ENCODE results near the gene EMC9. TPM values are rescaled to one million over a fixed set of nuclear protein-coding genes. Genes with fewer than 3 reads are reported as not detected.
A peak's percentile ranks its signal among the peaks of the same experiment; 100 is the strongest.

EMC9 gene
- polyA plus RNA-seq, 2 of the 4 experiments (the other 2 are of a cell fraction), result 21.5 to 48.5 TPM

DNA sequence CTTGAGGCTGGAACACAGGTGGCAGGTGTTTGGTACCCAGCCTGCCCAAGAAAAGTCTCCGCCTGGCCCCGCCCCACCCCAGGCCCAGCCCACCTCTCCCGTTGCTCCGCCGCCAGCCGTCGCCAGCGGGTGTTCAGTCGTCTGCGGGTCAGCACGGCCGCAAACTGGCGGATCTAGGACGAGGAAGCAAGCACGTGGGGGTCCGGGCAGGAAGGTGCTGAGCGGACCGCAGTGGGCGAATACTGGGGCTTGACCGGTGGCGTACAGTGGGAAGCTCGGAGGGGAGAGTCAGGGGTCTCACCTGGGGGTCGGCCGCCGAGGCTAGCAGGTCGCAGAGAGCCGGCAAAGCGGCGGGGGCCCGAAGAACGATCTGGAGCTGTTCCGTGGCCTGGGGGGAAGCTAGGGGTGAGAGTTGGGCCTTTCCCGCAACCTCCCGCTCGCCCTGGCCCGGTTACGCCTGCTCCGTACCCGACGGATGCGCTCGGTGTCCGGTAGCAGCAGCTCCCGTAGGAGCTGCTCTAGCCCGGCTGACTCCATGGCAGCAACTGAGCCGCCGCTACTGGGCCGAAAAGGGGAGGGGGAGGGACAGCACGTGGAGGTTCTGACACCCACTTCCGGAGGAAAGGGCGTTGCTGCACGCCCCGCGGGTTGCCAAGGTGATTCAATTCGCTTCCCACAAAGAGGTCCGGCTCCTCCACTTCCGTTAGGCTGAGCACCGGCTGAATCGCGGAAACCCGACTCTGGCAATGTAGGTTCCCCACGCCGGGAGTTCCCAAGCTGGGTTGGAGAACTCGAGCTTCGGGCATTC, 47.1 kb upstream of the EMC9 start, which contains the start of gene IPO4 (continued):
- TF ChIP-seq POLR2A (IDR thresholded peaks at IDR 0.05; ENCODE audit: low read length), result peak; percentile 81

DNA sequence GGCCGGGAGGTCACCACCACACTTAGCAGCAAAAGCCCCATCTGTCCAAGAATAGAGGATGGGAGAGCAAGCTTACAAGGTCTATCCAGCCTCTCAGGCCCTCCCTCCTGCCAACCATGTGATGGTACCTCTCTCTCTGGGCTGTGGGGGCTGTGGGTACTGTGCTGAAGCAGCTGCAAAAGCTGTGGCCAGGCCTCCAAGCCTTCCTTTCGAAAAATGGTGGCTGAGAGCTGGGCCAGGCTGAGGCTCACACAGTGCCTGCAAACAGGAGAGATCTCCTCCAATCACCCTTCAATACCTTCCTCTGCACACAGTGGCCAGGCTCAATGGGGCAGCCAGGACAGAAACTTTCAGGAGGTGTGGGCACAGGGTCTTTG, 46.1 kb upstream of the EMC9 start:
- Histone ChIP-seq H3K4me3 (peak overlapping the region; percentile 97), H3K4me2 (peak overlapping the region; percentile 88), H3K4me1 (peaks cover 16% of the 10 kb centered on the region), H3K27ac (peak overlapping the region in 1 of 2 experiments; percentile 98; a peak in 4 of 6 replicates), H3K9me3 (no peaks in the 10 kb centered on the region)
- ATAC-seq (no peak), DNase-seq (ENCODE audit: low read depth in 1 of 2, low spot score in 1 of 2) (no peak), FAIRE-seq (no peak)
- 53% methylated on average over 2 of the region's 2 CpGs for WGBS (ENCODE audit: missing lambda C conversion rate)
- ChIA-PET CTCF (interaction anchor here (1.1 to 2.1 kb wide), 5 partner anchors 27 to 79 kb away, joined by 3 to 12 read pairs (median 5); partner anchors contain the start of genes EMC9, IRF9 and MDP1), POLR2A (no interaction called here)
- TF ChIP-seq, protein P1, sequence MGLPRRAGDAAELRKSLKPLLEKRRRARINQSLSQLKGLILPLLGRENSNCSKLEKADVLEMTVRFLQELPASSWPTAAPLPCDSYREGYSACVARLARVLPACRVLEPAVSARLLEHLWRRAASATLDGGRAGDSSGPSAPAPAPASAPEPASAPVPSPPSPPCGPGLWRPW (IDR thresholded peaks at IDR 0.05), result no peak
- TF ChIP-seq FOSL2 (IDR thresholded peaks at IDR 0.05) (no peak), FOSL2 (CRISPR knock-in tag; IDR thresholded peaks at IDR 0.05) (no peak), MAZ (IDR thresholded peaks at IDR 0.05; ENCODE audit: borderline replicate concordance, low read depth, low read length) (no peak), RAD21 (conservative IDR thresholded peaks at IDR 0.05 in 1 of 2, IDR thresholded peaks at IDR 0.05 in 1 of 2) (no peak), EHF (CRISPR knock-in tag; IDR thresholded peaks at IDR 0.05) (no peak), HOXB5 (CRISPR knock-in tag; IDR thresholded peaks at IDR 0.05) (no peak), SREBF2 (IDR thresholded peaks at IDR 0.05) (no peak), CEBPB (IDR thresholded peaks at IDR 0.05) (no peak), ZFP36 (IDR thresholded peaks at IDR 0.05; ENCODE audit: borderline replicate concordance, partially characterized antibody) (no peak), KDM5A (IDR thresholded peaks at IDR 0.05) (no peak), ZSCAN20 (CRISPR knock-in tag; IDR thresholded peaks at IDR 0.05) (no peak), RFX5 (IDR thresholded peaks at IDR 0.05) (no peak), CBX8 (IDR thresholded peaks at IDR 0.05) (no peak), CBX2 (IDR thresholded peaks at IDR 0.05; ENCODE audit: borderline replicate concordance, low read depth) (no peak), TP53 (CRISPR knock-in tag; IDR thresholded peaks at IDR 0.05) (no peak)
- TF ChIP-seq, protein P2, sequence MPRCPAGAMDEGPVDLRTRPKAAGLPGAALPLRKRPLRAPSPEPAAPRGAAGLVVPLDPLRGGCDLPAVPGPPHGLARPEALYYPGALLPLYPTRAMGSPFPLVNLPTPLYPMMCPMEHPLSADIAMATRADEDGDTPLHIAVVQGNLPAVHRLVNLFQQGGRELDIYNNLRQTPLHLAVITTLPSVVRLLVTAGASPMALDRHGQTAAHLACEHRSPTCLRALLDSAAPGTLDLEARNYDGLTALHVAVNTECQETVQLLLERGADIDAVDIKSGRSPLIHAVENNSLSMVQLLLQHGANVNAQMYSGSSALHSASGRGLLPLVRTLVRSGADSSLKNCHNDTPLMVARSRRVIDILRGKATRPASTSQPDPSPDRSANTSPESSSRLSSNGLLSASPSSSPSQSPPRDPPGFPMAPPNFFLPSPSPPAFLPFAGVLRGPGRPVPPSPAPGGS (IDR thresholded peaks at IDR 0.05), result no peak
- TF ChIP-seq, protein P3, sequence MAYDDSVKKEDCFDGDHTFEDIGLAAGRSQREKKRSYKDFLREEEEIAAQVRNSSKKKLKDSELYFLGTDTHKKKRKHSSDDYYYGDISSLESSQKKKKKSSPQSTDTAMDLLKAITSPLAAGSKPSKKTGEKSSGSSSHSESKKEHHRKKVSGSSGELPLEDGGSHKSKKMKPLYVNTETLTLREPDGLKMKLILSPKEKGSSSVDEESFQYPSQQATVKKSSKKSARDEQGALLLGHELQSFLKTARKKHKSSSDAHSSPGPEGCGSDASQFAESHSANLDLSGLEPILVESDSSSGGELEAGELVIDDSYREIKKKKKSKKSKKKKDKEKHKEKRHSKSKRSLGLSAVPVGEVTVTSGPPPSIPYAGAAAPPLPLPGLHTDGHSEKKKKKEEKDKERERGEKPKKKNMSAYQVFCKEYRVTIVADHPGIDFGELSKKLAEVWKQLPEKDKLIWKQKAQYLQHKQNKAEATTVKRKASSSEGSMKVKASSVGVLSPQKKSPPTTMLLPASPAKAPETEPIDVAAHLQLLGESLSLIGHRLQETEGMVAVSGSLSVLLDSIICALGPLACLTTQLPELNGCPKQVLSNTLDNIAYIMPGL (CRISPR knock-in tag; IDR thresholded peaks at IDR 0.05; ENCODE audit: borderline replicate concordance), result no peak
- TF ChIP-seq, protein P4, sequence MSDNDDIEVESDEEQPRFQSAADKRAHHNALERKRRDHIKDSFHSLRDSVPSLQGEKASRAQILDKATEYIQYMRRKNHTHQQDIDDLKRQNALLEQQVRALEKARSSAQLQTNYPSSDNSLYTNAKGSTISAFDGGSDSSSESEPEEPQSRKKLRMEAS (IDR thresholded peaks at IDR 0.05), result no peak
- TF ChIP-seq, protein P5, sequence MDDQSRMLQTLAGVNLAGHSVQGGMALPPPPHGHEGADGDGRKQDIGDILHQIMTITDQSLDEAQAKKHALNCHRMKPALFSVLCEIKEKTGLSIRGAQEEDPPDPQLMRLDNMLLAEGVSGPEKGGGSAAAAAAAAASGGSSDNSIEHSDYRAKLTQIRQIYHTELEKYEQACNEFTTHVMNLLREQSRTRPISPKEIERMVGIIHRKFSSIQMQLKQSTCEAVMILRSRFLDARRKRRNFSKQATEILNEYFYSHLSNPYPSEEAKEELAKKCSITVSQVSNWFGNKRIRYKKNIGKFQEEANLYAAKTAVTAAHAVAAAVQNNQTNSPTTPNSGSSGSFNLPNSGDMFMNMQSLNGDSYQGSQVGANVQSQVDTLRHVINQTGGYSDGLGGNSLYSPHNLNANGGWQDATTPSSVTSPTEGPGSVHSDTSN (IDR thresholded peaks at IDR 0.05), result no peak

Data from A549 (cell line).